Measurements from ENCODE around the gene TMEM184C. TPM values are rescaled to one million over a fixed set of nuclear protein-coding genes. Genes with fewer than 3 reads are reported as not detected.
A peak's percentile ranks its signal among the peaks of the same experiment; 100 is the strongest.

The TMEM184C gene
- total RNA-seq, result 10 to 100 TPM; 16.5 to 18.8 TPM

DNA sequence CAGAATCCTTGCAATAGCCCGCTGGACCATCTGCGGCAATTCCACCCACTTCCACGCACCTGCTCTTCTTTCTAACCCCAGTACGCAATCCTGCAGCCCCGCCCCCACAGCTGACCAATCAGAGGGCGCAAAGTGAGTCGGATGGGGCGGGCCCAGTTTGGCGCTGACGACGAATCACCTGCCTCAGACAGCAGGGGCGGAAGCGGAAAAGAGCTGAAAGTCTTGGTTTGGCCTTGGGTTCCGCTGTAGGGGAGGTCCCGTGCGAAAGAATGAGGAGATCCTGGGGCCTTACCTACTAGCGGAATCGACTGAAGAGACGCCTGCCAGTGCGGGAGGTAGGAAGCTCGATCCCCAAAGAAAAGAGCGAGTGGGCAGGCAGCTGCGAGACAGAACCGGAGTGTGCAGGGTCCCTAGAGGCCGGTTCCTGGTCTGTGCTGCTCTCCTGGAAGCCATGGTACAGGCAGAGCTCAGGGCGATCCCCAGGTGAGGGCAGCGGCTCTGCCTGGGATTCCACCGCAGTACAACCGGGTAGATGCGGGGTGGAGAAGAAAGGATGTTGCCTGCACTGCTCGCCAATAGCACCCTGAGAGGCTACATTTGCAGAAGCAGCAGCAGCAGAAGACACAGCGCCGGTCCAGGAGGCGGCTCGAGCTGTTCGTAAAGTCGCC is at the start of gene TMEM184C:
Gene TMEM184C, plus strand, starts transcription at position 225 of the 668 bp plus-strand sequence. CDS start 560 bp downstream, outside the sequence.
- Mint-ChIP-seq H3K27me3 (peaks cover 9% of the 10 kb centered on the region), H3K9me3 (no peaks in the 10 kb centered on the region), H3K27ac (peak within 1 kb of the TSS; percentile 92), H3K36me3 (ENCODE audit: low read depth) (peaks cover 19% of the 10 kb centered on the region), H3K4me1 (peaks cover 34% of the 10 kb centered on the region), H3K4me3 (peak within 1 kb of the TSS; percentile 89)
- ChIA-PET CTCF (interaction anchor here (0.7 to 5.3 kb wide), 17 partner anchors 8 to 252 kb away, joined by 3 to 36 read pairs (median 3); partner anchors contain the start of genes ARHGAP10 and PRMT9), POLR2A (interaction anchor here (0.6 to 3.4 kb wide), 22 partner anchors 9 to 326 kb away, joined by 3 to 54 read pairs (median 4); partner anchors contain the start of genes ARHGAP10 and PRMT9)
- DNase-seq, result peak; percentile 99

DNA sequence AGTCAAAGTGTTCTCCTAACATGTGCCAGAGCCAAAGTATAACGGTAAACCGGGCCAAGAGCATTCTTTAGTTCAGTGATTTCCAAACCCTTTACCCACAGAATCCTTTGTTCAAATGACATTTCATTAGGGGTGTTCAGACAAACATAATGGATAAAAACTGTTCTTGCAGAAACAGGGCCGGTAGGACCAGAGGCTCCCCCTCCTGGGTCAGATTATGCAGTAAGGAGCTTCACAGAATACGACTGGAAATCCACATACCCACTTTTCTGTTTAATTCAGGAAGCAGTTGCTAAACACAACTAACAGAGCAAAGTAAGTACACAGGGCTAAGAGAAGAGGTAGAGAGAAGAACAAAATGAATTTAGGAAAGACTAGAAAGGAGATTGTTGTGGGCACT is 46.6 kb upstream of the TMEM184C start:
- peaks cover 9% of the 10 kb centered on the region for H3K27me3 Mint-ChIP-seq
- ChIA-PET CTCF (no interaction called here), POLR2A (no interaction called here)
- no peaks in the 10 kb centered on the region for H3K9me3 Mint-ChIP-seq
- no peaks in the 10 kb centered on the region for H3K36me3 Mint-ChIP-seq (ENCODE audit: low read depth)
- no peak for DNase-seq
- no peak overlapping the region for H3K27ac Mint-ChIP-seq
- H3K4me3 Mint-ChIP-seq, result no peak overlapping the region
- no peaks in the 10 kb centered on the region for H3K4me1 Mint-ChIP-seq

GRCh38 chr4:147571036-147571770 is 46.0 kb upstream of the TMEM184C start:
- DNase-seq, result no peak
- Mint-ChIP-seq H3K4me3 (no peak overlapping the region), H3K4me1 (no peaks in the 10 kb centered on the region), H3K27ac (no peak overlapping the region), H3K36me3 (ENCODE audit: low read depth) (no peaks in the 10 kb centered on the region), H3K27me3 (peaks cover 9% of the 10 kb centered on the region), H3K9me3 (no peaks in the 10 kb centered on the region)
- ChIA-PET POLR2A (no interaction called here), CTCF (no interaction called here)

DNA sequence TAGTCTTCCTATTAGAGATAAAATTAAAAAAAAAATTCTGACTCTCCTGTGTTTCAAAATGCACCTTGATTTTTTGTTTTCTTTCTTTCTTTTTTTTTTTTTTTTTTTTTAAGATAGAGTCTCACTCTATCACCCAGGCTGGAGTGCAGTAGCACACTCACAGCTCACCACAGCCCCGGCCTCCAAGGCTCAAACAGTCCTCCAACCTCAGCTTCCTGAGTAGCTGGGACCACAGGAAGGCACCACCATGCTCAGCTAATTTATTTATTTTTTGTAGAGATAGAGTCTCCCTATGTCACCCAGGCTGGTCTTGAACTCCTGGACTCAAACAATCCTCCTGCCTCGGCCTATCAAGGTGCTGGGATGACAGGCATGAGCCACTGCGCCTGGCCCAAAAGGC is 41.1 kb upstream of the TMEM184C start:
- Mint-ChIP-seq H3K9me3 (peaks cover 3% of the 10 kb centered on the region), H3K27me3 (peaks cover 3% of the 10 kb centered on the region), H3K4me1 (peaks cover 2% of the 10 kb centered on the region), H3K4me3 (no peak overlapping the region), H3K27ac (no peak overlapping the region), H3K36me3 (ENCODE audit: low read depth) (no peaks in the 10 kb centered on the region)
- CTCF ChIA-PET, result interaction anchor here (0.6 to 1.7 kb wide), 2 partner anchors 13 to 134 kb away, joined by 3 to 5 read pairs; no protein-coding TSS in a partner anchor
- no peak for DNase-seq
- POLR2A ChIA-PET, result no interaction called here

DNA sequence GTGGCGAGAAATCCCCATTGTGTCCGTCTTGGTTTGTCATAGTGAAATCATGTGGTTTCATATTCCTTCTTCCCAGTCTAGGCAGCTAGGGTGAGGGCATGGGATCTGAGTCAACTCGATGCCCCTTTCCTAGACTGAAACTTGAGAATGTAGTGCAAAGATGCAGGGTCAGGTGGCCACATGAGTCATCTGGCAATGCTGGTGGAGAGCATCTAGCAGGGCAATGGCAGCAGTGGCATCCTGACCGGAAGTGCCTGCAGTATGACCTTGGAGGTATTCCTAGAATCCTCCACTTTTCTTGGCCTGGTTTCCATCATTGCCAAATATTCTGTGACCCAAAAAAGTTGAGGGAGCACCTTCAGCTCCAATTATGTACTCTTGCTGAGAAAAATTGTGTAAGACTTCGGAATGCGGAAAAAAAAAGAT is 39.1 kb upstream of the TMEM184C start:
- Mint-ChIP-seq H3K27me3 (peaks cover 3% of the 10 kb centered on the region), H3K27ac (no peak overlapping the region), H3K4me3 (no peak overlapping the region), H3K4me1 (peaks cover 2% of the 10 kb centered on the region), H3K9me3 (peaks cover 3% of the 10 kb centered on the region), H3K36me3 (ENCODE audit: low read depth) (no peaks in the 10 kb centered on the region)
- CTCF ChIA-PET, result interaction anchor here (1.1 kb wide), 1 partner anchor 60 kb away, joined by 4 read pairs; no protein-coding TSS in a partner anchor
- POLR2A ChIA-PET, result no interaction called here
- no peak for DNase-seq

DNA sequence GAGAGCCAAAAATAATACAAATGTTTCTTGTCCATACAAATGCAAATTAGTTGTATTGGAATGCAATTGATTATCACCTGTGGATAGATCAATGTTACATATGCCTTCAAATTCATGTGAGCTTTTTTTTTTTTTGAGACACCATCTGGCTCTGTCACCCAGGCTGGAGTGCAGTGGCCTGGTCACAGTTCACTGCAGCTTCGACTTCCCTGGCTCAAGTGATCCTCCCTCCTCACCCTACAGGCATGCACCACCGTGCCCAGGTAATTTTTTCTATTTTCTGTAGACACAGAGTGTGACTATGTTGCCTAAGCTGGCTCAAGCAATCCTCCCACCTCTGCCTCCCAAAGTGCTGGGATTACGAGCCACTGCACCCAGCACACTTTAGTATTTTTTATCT is 38.6 kb upstream of the TMEM184C start:
- Mint-ChIP-seq H3K36me3 (ENCODE audit: low read depth) (no peaks in the 10 kb centered on the region), H3K27ac (no peak overlapping the region), H3K4me1 (peaks cover 2% of the 10 kb centered on the region), H3K27me3 (peaks cover 3% of the 10 kb centered on the region), H3K4me3 (no peak overlapping the region), H3K9me3 (peaks cover 3% of the 10 kb centered on the region)
- no peak for DNase-seq
- POLR2A ChIA-PET, result no interaction called here
- CTCF ChIA-PET, result no interaction called here

DNA sequence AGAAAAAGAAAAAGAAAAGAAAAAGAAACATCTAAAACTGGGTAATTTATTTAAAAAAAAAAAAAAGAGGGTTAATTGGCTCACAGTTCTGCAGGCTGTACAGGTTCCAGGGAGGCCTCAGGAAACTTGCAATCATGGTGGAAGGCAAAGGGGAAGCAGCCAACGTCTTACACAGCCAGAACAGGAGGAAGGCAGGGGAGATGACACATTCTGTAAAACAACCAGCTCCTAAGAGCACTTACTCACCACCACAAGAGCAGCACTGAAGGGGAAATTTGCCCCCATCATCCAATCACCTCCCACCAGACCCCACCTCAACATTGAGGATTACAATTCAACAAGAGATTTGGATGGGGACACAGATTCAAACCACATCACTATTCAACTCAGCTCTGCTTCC is 36.8 kb upstream of the TMEM184C start:
- H3K4me1 Mint-ChIP-seq, result peaks cover 2% of the 10 kb centered on the region
- POLR2A ChIA-PET, result no interaction called here
- CTCF ChIA-PET, result no interaction called here
- no peak overlapping the region for H3K4me3 Mint-ChIP-seq
- DNase-seq, result no peak
- H3K27ac Mint-ChIP-seq, result no peak overlapping the region
- peaks cover 12% of the 10 kb centered on the region for H3K27me3 Mint-ChIP-seq
- H3K9me3 Mint-ChIP-seq, result peaks cover 3% of the 10 kb centered on the region
- H3K36me3 Mint-ChIP-seq (ENCODE audit: low read depth), result no peaks in the 10 kb centered on the region

DNA sequence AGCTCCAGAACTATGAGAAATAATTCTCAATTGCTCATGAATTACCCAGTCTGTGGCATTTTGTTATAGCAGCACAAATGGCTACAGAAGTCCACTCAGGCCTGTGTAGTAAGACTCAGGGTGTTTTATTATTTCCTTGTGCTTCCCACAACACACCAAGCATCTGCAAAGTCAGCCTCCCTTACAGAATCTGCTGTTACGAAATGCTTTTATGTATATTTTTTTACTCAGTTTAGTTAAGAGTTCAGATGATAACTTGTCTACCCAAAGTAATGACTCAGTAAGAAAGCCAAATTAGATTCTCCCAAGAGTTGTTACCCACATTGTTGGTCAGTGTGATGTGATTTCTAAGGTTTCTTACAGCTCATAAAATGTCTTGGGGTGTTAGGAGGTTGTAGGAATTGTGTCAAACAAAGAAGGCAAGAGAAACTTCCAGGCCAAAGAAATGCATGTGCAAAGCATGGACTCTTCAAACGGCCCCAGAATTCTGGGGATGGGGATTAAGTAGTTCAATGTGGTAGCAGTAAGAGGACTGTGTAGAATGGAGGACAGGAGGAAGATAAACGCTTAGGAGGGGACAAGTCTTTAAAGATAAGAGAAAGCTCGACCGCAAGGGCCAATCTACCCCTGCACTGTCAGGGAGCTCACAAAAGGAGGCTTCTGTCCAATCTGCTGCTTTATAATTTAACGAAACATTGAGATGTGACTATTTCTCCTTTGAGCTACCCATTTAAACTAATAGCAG is 35.4 kb upstream of the TMEM184C start:
- DNase-seq, result no peak
- CTCF ChIA-PET, result interaction anchor here (1.0 to 1.1 kb wide), 2 partner anchors 10 to 63 kb away, joined by 3 to 4 read pairs; no protein-coding TSS in a partner anchor
- Mint-ChIP-seq H3K27ac (no peak overlapping the region), H3K9me3 (peaks cover 3% of the 10 kb centered on the region), H3K36me3 (ENCODE audit: low read depth) (no peaks in the 10 kb centered on the region), H3K4me1 (no peaks in the 10 kb centered on the region), H3K27me3 (peaks cover 20% of the 10 kb centered on the region), H3K4me3 (no peak overlapping the region)
- POLR2A ChIA-PET, result no interaction called here

- no peak for DNase-seq
- Mint-ChIP-seq H3K36me3 (ENCODE audit: low read depth) (no peaks in the 10 kb centered on the region), H3K9me3 (peaks cover 3% of the 10 kb centered on the region), H3K27ac (no peak overlapping the region), H3K27me3 (peaks cover 25% of the 10 kb centered on the region), H3K4me3 (no peak overlapping the region), H3K4me1 (no peaks in the 10 kb centered on the region)
- ChIA-PET POLR2A (no interaction called here), CTCF (interaction anchor here (1.0 to 1.1 kb wide), 2 partner anchors 10 to 64 kb away, joined by 3 to 4 read pairs; no protein-coding TSS in a partner anchor)
Measured at GRCh38 chr4:147582386-147583060, 34.7 kb upstream of the TMEM184C start.

GRCh38 chr4:147583876-147584275 is 33.3 kb upstream of the TMEM184C start:
- DNase-seq, result no peak
- Mint-ChIP-seq H3K9me3 (peaks cover 3% of the 10 kb centered on the region), H3K36me3 (ENCODE audit: low read depth) (no peaks in the 10 kb centered on the region), H3K4me3 (no peak overlapping the region), H3K27me3 (peaks cover 26% of the 10 kb centered on the region), H3K4me1 (no peaks in the 10 kb centered on the region), H3K27ac (no peak overlapping the region)
- CTCF ChIA-PET, result no interaction called here
- POLR2A ChIA-PET, result no interaction called here

DNA sequence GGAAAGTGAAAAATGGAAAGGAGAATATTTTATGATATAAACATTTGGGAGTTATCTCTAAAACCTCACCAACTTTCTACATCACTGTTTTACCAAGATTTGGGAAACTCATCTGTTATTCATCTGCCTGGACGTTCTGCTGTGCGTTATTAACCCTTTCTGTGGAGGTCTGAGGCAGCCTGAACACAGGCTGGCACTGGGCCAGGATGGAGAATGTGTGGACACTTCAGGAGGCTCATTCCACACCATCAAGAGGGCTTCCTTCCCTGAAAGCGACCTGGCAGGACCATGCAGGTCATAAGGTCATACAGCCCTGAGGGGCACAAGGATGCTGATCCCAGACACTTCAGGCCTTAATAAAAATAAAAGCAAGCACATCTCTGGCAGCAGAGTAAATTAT is 31.2 kb upstream of the TMEM184C start:
- ChIA-PET CTCF (interaction anchor here (1.1 to 1.9 kb wide), 2 partner anchors 9 to 67 kb away, joined by 3 to 5 read pairs; no protein-coding TSS in a partner anchor), POLR2A (no interaction called here)
- no peaks in the 10 kb centered on the region for H3K9me3 Mint-ChIP-seq
- H3K4me3 Mint-ChIP-seq, result no peak overlapping the region
- peaks cover 24% of the 10 kb centered on the region for H3K27me3 Mint-ChIP-seq
- H3K27ac Mint-ChIP-seq, result no peak overlapping the region
- DNase-seq, result no peak
- H3K4me1 Mint-ChIP-seq, result no peaks in the 10 kb centered on the region
- H3K36me3 Mint-ChIP-seq (ENCODE audit: low read depth), result no peaks in the 10 kb centered on the region

- H3K9me3 Mint-ChIP-seq, result no peaks in the 10 kb centered on the region
- ChIA-PET POLR2A (no interaction called here), CTCF (interaction anchor here (1.9 to 2.8 kb wide), 2 partner anchors 68 to 281 kb away, joined by 5 to 13 read pairs; no protein-coding TSS in a partner anchor)
- no peaks in the 10 kb centered on the region for H3K4me1 Mint-ChIP-seq
- no peak overlapping the region for H3K4me3 Mint-ChIP-seq
- peaks cover 24% of the 10 kb centered on the region for H3K27me3 Mint-ChIP-seq
- DNase-seq, result no peak
- H3K27ac Mint-ChIP-seq, result no peak overlapping the region
- H3K36me3 Mint-ChIP-seq (ENCODE audit: low read depth), result no peaks in the 10 kb centered on the region
Measured at GRCh38 chr4:147586637-147587036, 30.6 kb upstream of the TMEM184C start.
